A673 (cell line): ENCODE measurements around the gene PIK3R6. TPM values are rescaled to one million over a fixed set of nuclear protein-coding genes. Genes with fewer than 3 reads are reported as not detected.

Experiments used
- BruUV-seq: library from RNA; stranded (reverse); fragments of 400-500 nt; replicated peaks from 2 replicates; lab custom pipeline; 2021; lab: Mats Ljungman, UMichigan
- CTCF ChIA-PET: fragments of 300-600 bp; sonication (Branson Sonifier 250); formaldehyde crosslinking; loops from one replicate; lab custom pipeline; 2022; ENCODE audit warnings: antibody characterized with exemption; lab: Charles Lee
- POLR2A ChIA-PET: fragments of 300-600 bp; sonication (Branson Sonifier 250); formaldehyde crosslinking; loops from one replicate; lab custom pipeline; 2022; ENCODE audit warnings: antibody characterized with exemption; ENCODE audit not compliant: low non-redundant PET; lab: Charles Lee
- DNase-seq: peaks from one replicate; pipeline ENCODE4 v3.0.0-alpha.2; 2015; ENCODE audit warnings: low spot score
- H3K27ac ChIP-seq: fragments of 200-600 bp; sonication (generic); 2 replicates; pipeline ENCODE4 v1.5.1; 2016; ENCODE audit warnings: mixed run types, low read depth, mild to moderate bottlenecking, mixed read lengths, antibody characterized with exemption, low read length; ENCODE audit not compliant: poor library complexity, severe bottlenecking
- H3K27me3 ChIP-seq: fragments of 200-600 bp; sonication (generic); replicated peaks from 2 replicates; pipeline ENCODE4 v1.6.1; 2017; ENCODE audit warnings: mixed run types, low read depth, mild to moderate bottlenecking, mixed read lengths, antibody characterized with exemption, low read length; ENCODE audit not compliant: insufficient read depth, poor library complexity
- H3K36me3 ChIP-seq: fragments of 200-600 bp; sonication (generic); 2 replicates; pipeline ENCODE4 v1.6.1; 2016; ENCODE audit warnings: mixed run types, mild to moderate bottlenecking, mixed read lengths, antibody characterized with exemption, low read length; ENCODE audit not compliant: insufficient read depth, poor library complexity, severe bottlenecking
- H3K4me1 ChIP-seq: fragments of 200-600 bp; sonication (generic); 2 replicates; pipeline ENCODE4 v1.6.1; 2017; ENCODE audit warnings: mixed run types, mild to moderate bottlenecking, mixed read lengths, antibody characterized with exemption, low read length; ENCODE audit not compliant: insufficient read depth, poor library complexity, severe bottlenecking
- H3K4me3 ChIP-seq: fragments of 200-600 bp; sonication (generic); 2 replicates; pipeline ENCODE4 v1.5.1; 2016; ENCODE audit warnings: low read depth, mixed run types, mild to moderate bottlenecking, mixed read lengths, low read length; ENCODE audit not compliant: poor library complexity, severe bottlenecking
- H3K9me3 ChIP-seq: fragments of 200-600 bp; sonication (generic); 2 replicates; pipeline ENCODE4 v1.6.1; 2016; ENCODE audit warnings: mixed run types, low read depth, mild to moderate bottlenecking, mixed read lengths, antibody characterized with exemption, low read length; ENCODE audit not compliant: poor library complexity, severe bottlenecking
- EZH2 ChIP-seq: fragments of 200-600 bp; sonication (generic); IDR thresholded peaks from 2 replicates; pipeline ENCODE4 v1.6.1; 2017; ENCODE audit warnings: borderline replicate concordance, low read depth, mild to moderate bottlenecking, mixed read lengths, antibody characterized with exemption, low read length; ENCODE audit not compliant: poor library complexity, severe bottlenecking
- intact Hi-C: fragments of 100-400 bp; cut with micrococcal nuclease; formaldehyde crosslinking; loops from one replicate; pipeline ENCODE4 v1.10.0; 2022; ENCODE audit not compliant: unreplicated experiment
- total RNA-seq: library from RNA; stranded (reverse); gene quantifications from 2 replicates; pipeline ENCODE4 v1.2.3, GENCODE V29; 2021
- TF ChIP-seq, protein P1 (sequence below): fragments of 300-800, 200-600 bp; sonication (generic); conservative IDR thresholded peaks from 2 replicates; pipeline ENCODE4 v1.5.1; 2017; ENCODE audit warnings: low read depth, mild to moderate bottlenecking, antibody characterized with exemption, low read length, moderate library complexity, mixed read lengths

Gene PIK3R6
- total RNA-seq, 1 experiment from 2014 or later = not detected

DNA sequence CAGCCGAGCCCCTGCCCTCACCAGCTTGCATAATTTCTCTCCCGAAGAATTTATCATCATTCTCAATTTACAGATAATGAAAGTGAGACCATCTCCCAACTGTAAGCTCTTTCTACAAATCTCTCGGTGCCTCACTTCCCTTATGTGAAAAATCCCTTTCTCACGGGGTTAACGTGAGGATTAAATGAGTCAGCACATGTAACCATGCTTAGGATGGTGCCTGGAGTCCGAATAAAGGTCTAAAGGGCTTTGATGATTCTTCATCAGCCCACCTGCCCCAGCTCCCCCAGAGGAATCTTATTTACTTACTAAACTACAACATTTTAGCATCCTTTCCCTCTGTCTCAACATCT is 24.8 kb upstream of the PIK3R6 start:
- no peak overlapping the region for H3K4me3 ChIP-seq
- TF ChIP-seq, protein P1, sequence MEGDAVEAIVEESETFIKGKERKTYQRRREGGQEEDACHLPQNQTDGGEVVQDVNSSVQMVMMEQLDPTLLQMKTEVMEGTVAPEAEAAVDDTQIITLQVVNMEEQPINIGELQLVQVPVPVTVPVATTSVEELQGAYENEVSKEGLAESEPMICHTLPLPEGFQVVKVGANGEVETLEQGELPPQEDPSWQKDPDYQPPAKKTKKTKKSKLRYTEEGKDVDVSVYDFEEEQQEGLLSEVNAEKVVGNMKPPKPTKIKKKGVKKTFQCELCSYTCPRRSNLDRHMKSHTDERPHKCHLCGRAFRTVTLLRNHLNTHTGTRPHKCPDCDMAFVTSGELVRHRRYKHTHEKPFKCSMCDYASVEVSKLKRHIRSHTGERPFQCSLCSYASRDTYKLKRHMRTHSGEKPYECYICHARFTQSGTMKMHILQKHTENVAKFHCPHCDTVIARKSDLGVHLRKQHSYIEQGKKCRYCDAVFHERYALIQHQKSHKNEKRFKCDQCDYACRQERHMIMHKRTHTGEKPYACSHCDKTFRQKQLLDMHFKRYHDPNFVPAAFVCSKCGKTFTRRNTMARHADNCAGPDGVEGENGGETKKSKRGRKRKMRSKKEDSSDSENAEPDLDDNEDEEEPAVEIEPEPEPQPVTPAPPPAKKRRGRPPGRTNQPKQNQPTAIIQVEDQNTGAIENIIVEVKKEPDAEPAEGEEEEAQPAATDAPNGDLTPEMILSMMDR = no peak
- no peak for TF ChIP-seq EZH2
- no peaks in the 10 kb centered on the region for H3K9me3 ChIP-seq
- POLR2A ChIA-PET = no interaction called here
- CTCF ChIA-PET = no interaction called here
- intact Hi-C loops = loop anchor here (10.0 kb wide), 1 partner anchor 478 kb away; no protein-coding TSS in a partner anchor
- no peaks in the 10 kb centered on the region for H3K36me3 ChIP-seq
- no peaks in the 10 kb centered on the region for H3K4me1 ChIP-seq
- DNase-seq = no peak
- H3K27ac ChIP-seq = no peak overlapping the region
- BruUV-seq = no TSS peak
- no peaks in the 10 kb centered on the region for H3K27me3 ChIP-seq

DNA sequence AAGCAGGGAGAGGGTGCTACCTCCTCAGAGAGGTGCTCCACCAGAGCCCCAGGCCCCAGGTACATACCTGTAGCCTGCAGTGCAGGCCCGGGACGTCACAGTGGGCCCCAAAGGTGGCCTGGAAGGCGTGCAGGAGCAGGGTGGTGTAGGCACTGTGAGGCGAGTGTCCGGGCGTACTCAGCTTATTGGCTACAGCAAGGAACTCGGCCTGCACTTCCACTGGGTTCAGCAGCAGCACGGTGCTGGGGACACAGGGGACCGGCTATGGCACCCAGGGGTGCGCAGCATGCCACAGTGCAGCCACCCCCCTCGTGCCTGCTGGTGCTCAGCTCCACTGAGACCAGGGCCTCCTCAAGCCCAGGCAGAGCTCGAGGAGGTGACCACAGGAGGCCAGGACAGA is 23.2 kb upstream of the PIK3R6 start:
- Histone ChIP-seq H3K9me3 (no peaks in the 10 kb centered on the region), H3K27me3 (no peaks in the 10 kb centered on the region), H3K4me1 (no peaks in the 10 kb centered on the region), H3K4me3 (no peak overlapping the region), H3K36me3 (no peaks in the 10 kb centered on the region), H3K27ac (no peak overlapping the region)
- POLR2A ChIA-PET = no interaction called here
- no TSS peak for BruUV-seq
- intact Hi-C loops = loop anchor here (10.0 kb wide), 1 partner anchor 476 kb away; no protein-coding TSS in a partner anchor
- CTCF ChIA-PET = interaction anchor here (0.7 kb wide), 1 partner anchor 198 kb away, joined by 3 read pairs; no protein-coding TSS in a partner anchor
- TF ChIP-seq, protein P1 = no peak
- TF ChIP-seq EZH2 = no peak
- no peak for DNase-seq

DNA sequence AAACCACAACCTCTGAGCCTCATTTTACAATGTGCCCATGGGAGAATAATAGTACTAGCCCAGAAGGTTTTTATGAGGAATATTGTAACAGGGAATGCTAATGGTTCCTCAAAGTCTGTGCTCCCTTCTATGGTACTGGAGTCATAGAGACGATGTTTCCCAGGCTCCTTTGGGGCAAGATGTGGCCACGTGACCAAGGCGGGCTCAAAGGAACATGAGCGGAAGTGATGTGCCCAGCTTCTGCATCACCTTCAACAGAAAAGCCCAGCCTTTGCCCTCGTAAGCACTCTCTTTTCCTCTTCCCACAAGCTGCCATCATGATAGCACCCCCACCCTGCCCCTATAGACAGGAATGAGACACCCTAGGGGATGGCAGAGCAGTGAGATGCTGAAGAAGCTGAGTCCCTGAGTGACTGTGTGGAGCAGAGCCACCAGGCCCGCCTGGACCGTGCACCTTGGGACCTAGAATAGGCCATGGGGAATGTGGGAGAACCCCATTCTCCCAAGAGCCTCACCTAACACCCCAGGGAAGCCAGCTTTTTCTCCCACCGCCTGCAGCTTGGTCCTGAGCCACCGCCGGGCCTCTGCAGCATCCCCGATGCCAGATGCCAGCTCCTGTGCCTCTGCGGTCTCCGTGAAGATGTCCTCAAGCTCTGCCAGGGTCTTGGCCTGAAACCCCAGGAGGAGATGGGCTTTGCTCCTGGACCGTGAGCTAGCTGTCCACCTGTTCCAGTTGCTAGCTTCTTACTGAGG is 22.2 kb upstream of the PIK3R6 start:
- Histone ChIP-seq H3K27me3 (no peaks in the 10 kb centered on the region), H3K27ac (no peak overlapping the region), H3K4me3 (no peak overlapping the region), H3K9me3 (no peaks in the 10 kb centered on the region), H3K4me1 (no peaks in the 10 kb centered on the region), H3K36me3 (no peaks in the 10 kb centered on the region)
- ChIA-PET POLR2A (no interaction called here), CTCF (no interaction called here)
- BruUV-seq = no TSS peak
- intact Hi-C loops = loop anchor here (10.0 kb wide), 1 partner anchor 475 kb away; no protein-coding TSS in a partner anchor
- no peak for TF ChIP-seq EZH2
- TF ChIP-seq, protein P1 = no peak
- DNase-seq = no peak
